HCT116 (cell line): ENCODE measurements around the gene RNF125. TPM values are rescaled to one million over a fixed set of nuclear protein-coding genes. Genes with fewer than 3 reads are reported as not detected.

ENCODE experiments used
- ATAC-seq: fragments of 200-7000 bp; cut with Tn5 transposase; 2 replicates; pipeline ENCODE4 v1.9.1; 2020; ENCODE audit warnings: mild to moderate bottlenecking, moderate library complexity
- BruUV-seq: library from RNA; stranded (reverse); fragments of 400-500 nt; replicated peaks from 2 replicates; lab custom pipeline; 2021; lab: Mats Ljungman, UMichigan
- CTCF ChIA-PET: fragments of 300-600 bp; sonication (Branson Sonifier 250); formaldehyde crosslinking; loops from one replicate; lab custom pipeline; 2021; ENCODE audit warnings: antibody characterized with exemption; lab: Charles Lee
- POLR2A ChIA-PET: fragments of 300-600, 350-600 bp; sonication (Branson Sonifier 250); formaldehyde crosslinking; loops from one replicate; lab custom pipeline; 2021; ENCODE audit warnings: antibody characterized with exemption; lab: Charles Lee
- RAD21 ChIA-PET, 2 experiments: fragments of 300-600 bp; sonication (Branson Sonifier 250); formaldehyde crosslinking; loops; one replicate each; lab custom pipeline; 2023; ENCODE audit warnings: low total read pairs in 2 of 2; ENCODE audit not compliant: uncharacterized antibody in 2 of 2, unreplicated experiment in 2 of 2, low non-redundant PET in 1 of 2; lab: Charles Lee
- DNase-seq: peaks from one replicate; pipeline ENCODE4 v3.0.0-alpha.2; 2010; ENCODE audit warnings: low read depth, low spot score
- H2AFZ ChIP-seq: fragments of 200-600 bp; shearing (Covaris generic), sonication (generic); 2 replicates; pipeline ENCODE4 v1.6.1; 2017; ENCODE audit warnings: low read depth, mixed run types, mixed read lengths, antibody characterized with exemption, low read length; ENCODE audit not compliant: poor library complexity, severe bottlenecking
- H3K27ac ChIP-seq: 2 replicates; pipeline ENCODE4 v1.5.1; 2012; ENCODE audit warnings: low read depth, low read length
- H3K27me3 ChIP-seq: fragments of 200-600 bp; sonication (generic); 2 replicates; pipeline ENCODE4 v1.6.1; 2016; ENCODE audit warnings: mixed run types, low read length, mixed read lengths; ENCODE audit not compliant: insufficient read depth
- H3K36me3 ChIP-seq, 2 experiments: fragments of 200-500 bp in 1 of 2; fragments of 200-600 bp in 1 of 2; sonication (Bioruptor generic) in 1 of 2; sonication (generic) in 1 of 2; 2 replicates each; pipeline versions ENCODE4 v1.5.1 to v1.6.1; 2014 to 2016; ENCODE audit warnings: low read length in 2 of 2, inconsistent platforms in 1 of 2, mixed read lengths in 1 of 2, mixed run types in 1 of 2; ENCODE audit not compliant: insufficient read depth in 2 of 2, control insufficient read depth in 1 of 2
- H3K4me1 ChIP-seq, 2 experiments: fragments of 200-600 bp in 1 of 2; sonication (generic) in 1 of 2; 2 replicates each; pipeline versions ENCODE4 v1.5.1 to v1.6.1; 2012 to 2017; ENCODE audit warnings: low read length in 2 of 2, inconsistent platforms in 1 of 2, mild to moderate bottlenecking in 1 of 2, mixed read lengths in 1 of 2, mixed run types in 1 of 2, moderate library complexity in 1 of 2; ENCODE audit not compliant: insufficient read depth in 2 of 2, control insufficient read depth in 1 of 2
- H3K4me2 ChIP-seq: fragments of 200-600 bp; sonication (generic); 2 replicates; pipeline ENCODE4 v1.6.1; 2017; ENCODE audit warnings: mixed run types, low read length, mixed read lengths
- H3K4me3 ChIP-seq, 2 experiments: fragments of 200-600 bp in 1 of 2; sonication (generic) in 1 of 2; replicated peaks in 1 of 2; 2 replicates each; pipeline ENCODE4 v1.5.1; 2011 to 2016; ENCODE audit warnings: low read length in 2 of 2, control low read depth in 1 of 2, low read depth in 1 of 2, mild to moderate bottlenecking in 1 of 2, mixed read lengths in 1 of 2, mixed run types in 1 of 2
- H3K79me2 ChIP-seq: fragments of 200-600 bp; sonication (generic); 2 replicates; pipeline ENCODE4 v1.6.1; 2017; ENCODE audit warnings: mild to moderate bottlenecking, mixed run types, low read length, moderate library complexity, mixed read lengths; ENCODE audit not compliant: insufficient read depth
- H3K9ac ChIP-seq: fragments of 200-600 bp; sonication (generic); 2 replicates; pipeline ENCODE4 v1.6.1; 2016; ENCODE audit warnings: low read length, mixed read lengths
- H3K9me2 ChIP-seq: fragments of 200-600 bp; sonication (generic), shearing (Covaris generic); 2 replicates; pipeline ENCODE4 v1.6.1; 2017; ENCODE audit warnings: mixed run types, mild to moderate bottlenecking, moderate library complexity; ENCODE audit not compliant: insufficient read depth
- H3K9me3 ChIP-seq, 2 experiments: fragments of 200-500 bp in 1 of 2; fragments of 200-600 bp in 1 of 2; sonication (Bioruptor generic) in 1 of 2; sonication (generic) in 1 of 2; 2 replicates each; pipeline ENCODE4 v1.6.1; 2014 to 2017; ENCODE audit warnings: low read length in 2 of 2, mixed read lengths in 2 of 2, inconsistent platforms in 1 of 2, low read depth in 1 of 2, mild to moderate bottlenecking in 1 of 2, mixed run types in 1 of 2, moderate library complexity in 1 of 2; ENCODE audit not compliant: control insufficient read depth in 1 of 2, insufficient read depth in 1 of 2
- H4K20me1 ChIP-seq: fragments of 200-600 bp; sonication (generic), shearing (Covaris generic); 2 replicates; pipeline ENCODE4 v1.6.1; 2017; ENCODE audit warnings: mixed run types, mild to moderate bottlenecking, moderate library complexity; ENCODE audit not compliant: insufficient read depth
- CBX3 ChIP-seq: IDR thresholded peaks from 2 replicates; pipeline ENCODE4 v1.6.1; 2012; ENCODE audit warnings: low read depth
- CEBPB ChIP-seq: IDR thresholded peaks from 2 replicates; pipeline ENCODE4 v1.6.1; 2012; ENCODE audit warnings: low read depth
- CTCF ChIP-seq, 3 experiments: fragments of 200-600 bp in 1 of 3; sonication (generic) in 1 of 3; IDR thresholded peaks in 2 of 3; conservative IDR thresholded peaks in 1 of 3; 2 replicates each; pipeline ENCODE4 v1.5.1; 2012 to 2017; ENCODE audit warnings: low read depth in 2 of 3, low read length in 2 of 3, antibody characterized with exemption in 1 of 3, borderline replicate concordance in 1 of 3, control low read depth in 1 of 3, mild to moderate bottlenecking in 1 of 3, mixed read lengths in 1 of 3, mixed run types in 1 of 3, moderate library complexity in 1 of 3; ENCODE audit not compliant: insufficient read depth in 1 of 3
- EGR1 ChIP-seq: IDR thresholded peaks from 2 replicates; pipeline ENCODE4 v1.6.1; 2012; ENCODE audit warnings: low read depth
- ELF1 ChIP-seq: IDR thresholded peaks from 2 replicates; pipeline ENCODE4 v1.6.1; 2012; ENCODE audit warnings: low read depth, borderline replicate concordance
- EZH2 ChIP-seq: fragments of 200-600 bp; sonication (generic); IDR thresholded peaks from 2 replicates; pipeline ENCODE4 v1.6.1; 2017; ENCODE audit warnings: antibody characterized with exemption, mixed run types
- EZH2phosphoT487 ChIP-seq: fragments of 200-600 bp; IDR thresholded peaks from 2 replicates; pipeline ENCODE4 v1.6.1; 2018; ENCODE audit warnings: antibody characterized with exemption, borderline replicate concordance
- MAX ChIP-seq: IDR thresholded peaks from 2 replicates; pipeline ENCODE4 v1.6.1; 2012
- POLR2A ChIP-seq: IDR thresholded peaks from 2 replicates; pipeline ENCODE4 v1.7.0; 2011; ENCODE audit warnings: borderline replicate concordance; ENCODE audit not compliant: insufficient read depth, insufficient read length; ENCODE audit errors: extremely low read depth
- POLR2AphosphoS5 ChIP-seq: IDR thresholded peaks from 2 replicates; pipeline ENCODE4 v1.6.1; 2011; ENCODE audit warnings: mild to moderate bottlenecking, low read depth, low read length, moderate library complexity
- RAD21 ChIP-seq: IDR thresholded peaks from 2 replicates; pipeline ENCODE4 v1.6.1; 2012; ENCODE audit warnings: low read depth, mild to moderate bottlenecking
- SIN3A ChIP-seq: IDR thresholded peaks from 2 replicates; pipeline ENCODE4 v1.6.1; 2012; ENCODE audit warnings: low read depth
- SRF ChIP-seq: IDR thresholded peaks from 2 replicates; pipeline ENCODE4 v1.6.1; 2012; ENCODE audit warnings: low read depth
- TCF7L2 ChIP-seq: IDR thresholded peaks from 2 replicates; pipeline ENCODE4 v1.7.0; 2011; ENCODE audit warnings: borderline replicate concordance, inconsistent platforms; ENCODE audit not compliant: insufficient read depth, insufficient read length; ENCODE audit errors: extremely low read depth
- ZBTB33 ChIP-seq: IDR thresholded peaks from 2 replicates; pipeline ENCODE4 v1.6.1; 2011; ENCODE audit warnings: mild to moderate bottlenecking, low read length, moderate library complexity; ENCODE audit not compliant: insufficient replicate concordance; ENCODE audit errors: extremely low read depth
- ZFX ChIP-seq: fragments of 450-650 bp; IDR thresholded peaks from 2 replicates; pipeline ENCODE4 v1.6.1; 2017
- ZNF274 ChIP-seq: fragments of 200-500 bp; sonication (Bioruptor generic); IDR thresholded peaks from 2 replicates; pipeline ENCODE4 v1.6.1; 2014; ENCODE audit warnings: mild to moderate bottlenecking, low read depth, low read length, inconsistent platforms
- intact Hi-C: fragments of 100-400 bp; cut with micrococcal nuclease; formaldehyde crosslinking; loops from 2 replicates; pipeline ENCODE4 v1.10.0; 2022
- total RNA-seq: library from RNA; stranded (reverse); gene quantifications from one replicate; pipeline ENCODE4 v1.2.1, GENCODE V29; 2021; ENCODE audit not compliant: unreplicated experiment
- TF ChIP-seq, protein P1 (sequence below): IDR thresholded peaks from 2 replicates; pipeline ENCODE4 v1.6.1; 2012

The RNF125 gene
- total RNA-seq, 1 experiment from 2014 or later = 7.4 TPM

GRCh38 chr18:31983976-31984375, 34.6 kb upstream of the RNF125 start:
- Histone ChIP-seq H3K9me2 (no peaks in the 10 kb centered on the region), H3K9me3 (peaks cover 0 to 3% of the 10 kb centered on the region in 2 experiments; a peak in 1 of 4 replicates), H3K27ac (no peak overlapping the region), H4K20me1 (no peaks in the 10 kb centered on the region), H3K27me3 (no peaks in the 10 kb centered on the region), H3K4me1 (no peaks in the 10 kb centered on the region), H3K36me3 (no peaks in the 10 kb centered on the region), H3K4me3 (no peak overlapping the region), H3K79me2 (no peaks in the 10 kb centered on the region), H2AFZ (no peak overlapping the region), H3K9ac (no peak overlapping the region), H3K4me2 (no peak overlapping the region)
- ChIA-PET CTCF (no interaction called here), RAD21 (no interaction called here), POLR2A (no interaction called here)
- intact Hi-C loops = no loop called here
- DNase-seq (no peak), ATAC-seq (no peak)
- TF ChIP-seq ELF1 (no peak), EZH2phosphoT487 (no peak), ZBTB33 (no peak), ZNF274 (no peak), CTCF (IDR thresholded peaks at IDR 0.05 in 2 of 3, conservative IDR thresholded peaks at IDR 0.05 in 1 of 3; ENCODE audit: borderline replicate concordance in 1 of 3, insufficient read depth in 1 of 3, low read depth in 2 of 3, low read length in 2 of 3) (no peak), POLR2A (no peak), TCF7L2 (no peak), ZFX (no peak), CBX3 (no peak), MAX (no peak), POLR2AphosphoS5 (no peak), CEBPB (no peak), EZH2 (no peak), RAD21 (no peak), EGR1 (no peak), SIN3A (no peak), SRF (no peak)
- TF ChIP-seq, protein P1, sequence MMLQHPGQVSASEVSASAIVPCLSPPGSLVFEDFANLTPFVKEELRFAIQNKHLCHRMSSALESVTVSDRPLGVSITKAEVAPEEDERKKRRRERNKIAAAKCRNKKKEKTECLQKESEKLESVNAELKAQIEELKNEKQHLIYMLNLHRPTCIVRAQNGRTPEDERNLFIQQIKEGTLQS = no peak
- BruUV-seq = no TSS peak
